K562 (cell line): ENCODE results near the gene EPOP. TPM values are rescaled to one million over a fixed set of nuclear protein-coding genes. Genes with fewer than 3 reads are reported as not detected.

Source experiments
- ATAC-seq: fragments of 200-7000 bp; cut with Tn5 transposase; 3 replicates; pipeline ENCODE4 v1.9.1; 2020; ENCODE audit warnings: moderate library complexity
- BruUV-seq: library from RNA; stranded (reverse); fragments of 400-500 nt; replicated peaks from 2 replicates; lab custom pipeline; 2021; lab: Mats Ljungman, UMichigan
- CTCF ChIA-PET: fragments of 300-600 bp; formaldehyde crosslinking; extraction: SDS; loops from one replicate; lab custom pipeline; 2021; ENCODE audit warnings: low intra/inter-chr PET ratio; lab: Yijun Ruan, JAX
- POLR2A ChIA-PET: fragments of 300-600, 350-650 bp; sonication (Branson Sonifier 250); formaldehyde crosslinking; extraction: SDS; loops from one replicate; lab custom pipeline; 2021; ENCODE audit warnings: antibody characterized with exemption, inconsistent platforms; lab: Yijun Ruan, JAX
- DNase-seq, 4 experiments: peaks; one replicate each; pipeline versions ENCODE4 v3.0.0 to v3.0.0-alpha.2; 2011 to 2018; ENCODE audit warnings: low spot score in 3 of 4, mixed read lengths in 3 of 4; ENCODE audit errors: extremely low read depth in 1 of 4
- FAIRE-seq: peaks from 2 replicates; lab custom pipeline; 2011; peaks lifted over from hg19 to GRCh38; lab: Jason Lieb, UNC
- H2AFZ ChIP-seq: 2 replicates; pipeline ENCODE4 v1.6.0; 2011; ENCODE audit warnings: low read depth, low read length, control low read depth, inconsistent platforms
- H3K27ac ChIP-seq: fragments of 200-600 bp; 3 replicates; pipeline ENCODE4 v1.8.0; 2011; ENCODE audit warnings: low read depth, mild to moderate bottlenecking, control low read depth, inconsistent platforms, low read length, moderate library complexity, mixed read lengths; ENCODE audit errors: extremely low read depth
- H3K27me3 ChIP-seq, 2 experiments: fragments of 300-600 bp in 1 of 2; 2 replicates in 1 of 2; 3 replicates in 1 of 2; pipeline versions ENCODE4 v1.6.0 to v1.8.0; 2011; ENCODE audit warnings: inconsistent platforms in 2 of 2, low read length in 2 of 2, mild to moderate bottlenecking in 1 of 2, mixed read lengths in 1 of 2, moderate library complexity in 1 of 2; ENCODE audit not compliant: control insufficient read depth in 2 of 2, insufficient read depth in 2 of 2
- H3K36me3 ChIP-seq: fragments of 300-600 bp; 3 replicates; pipeline ENCODE4 v1.8.0; 2011; ENCODE audit warnings: mild to moderate bottlenecking, low read length, inconsistent platforms; ENCODE audit not compliant: control insufficient read depth, insufficient read depth
- H3K4me1 ChIP-seq, 2 experiments: fragments of 200-600 bp in 1 of 2; replicated peaks in 1 of 2; 2 replicates in 1 of 2; 3 replicates in 1 of 2; pipeline versions ENCODE4 v1.5.1 to v1.8.0; 2011; ENCODE audit warnings: inconsistent platforms in 2 of 2, low read length in 2 of 2, mild to moderate bottlenecking in 1 of 2, mixed read lengths in 1 of 2, moderate library complexity in 1 of 2; ENCODE audit not compliant: control insufficient read depth in 2 of 2, insufficient read depth in 2 of 2
- H3K4me2 ChIP-seq: 2 replicates; pipeline ENCODE4 v1.6.1; 2011; ENCODE audit warnings: low read length, control low read depth, inconsistent platforms, mixed read lengths; ENCODE audit not compliant: insufficient read depth
- H3K4me3 ChIP-seq: fragments of 200-600 bp; sonication (generic), shearing (Covaris generic); 2 replicates; pipeline ENCODE4 v1.5.1; 2016; ENCODE audit warnings: control low read depth, inconsistent platforms
- H3K79me2 ChIP-seq: fragments of 200-600 bp; 3 replicates; pipeline ENCODE4 v1.8.0; 2011; ENCODE audit warnings: low read length, inconsistent platforms; ENCODE audit not compliant: control insufficient read depth, insufficient read depth
- H3K9ac ChIP-seq, 2 experiments: 2 replicates each; pipeline versions ENCODE4 v1.6.0 to v1.6.1; 2011; ENCODE audit warnings: low read depth in 2 of 2, low read length in 2 of 2, control low read depth in 1 of 2, inconsistent platforms in 1 of 2, mild to moderate bottlenecking in 1 of 2, mixed read lengths in 1 of 2; ENCODE audit not compliant: insufficient read depth in 1 of 2
- H3K9me1 ChIP-seq: one replicate; pipeline ENCODE4 v1.6.0; 2011; ENCODE audit warnings: inconsistent platforms, mild to moderate bottlenecking, low read length, moderate library complexity; ENCODE audit not compliant: control insufficient read depth, insufficient read depth
- H3K9me3 ChIP-seq: replicated peaks from 2 replicates; pipeline ENCODE4 v1.5.1; 2011; ENCODE audit warnings: low read depth, low read length, inconsistent platforms; ENCODE audit not compliant: control insufficient read depth, insufficient read depth
- H4K20me1 ChIP-seq: replicated peaks from 2 replicates; pipeline ENCODE4 v1.6.1; 2011; ENCODE audit warnings: low read length, inconsistent platforms, mixed read lengths; ENCODE audit not compliant: control insufficient read depth, insufficient read depth
- CEBPB ChIP-seq: fragments of 450-650 bp; IDR thresholded peaks from 2 replicates; pipeline ENCODE4 v1.6.1; 2016; ENCODE audit warnings: missing genetic modification characterization, missing compliant biosample characterization
- DLX4 ChIP-seq: fragments of 250-450 bp; sonication (Bioruptor Pico); IDR thresholded peaks from 2 replicates; pipeline ENCODE4 v1.6.1; 2021; ENCODE audit warnings: mild to moderate bottlenecking
- E2F5 ChIP-seq: sonication (generic); formaldehyde crosslinking; IDR thresholded peaks from 2 replicates; pipeline ENCODE4 v1.8.0; 2022; ENCODE audit warnings: mild to moderate bottlenecking, missing genetic modification reagents
- MAZ ChIP-seq, 2 experiments: fragments of 450-650 bp in 1 of 2; sonication (generic) in 1 of 2; formaldehyde crosslinking; IDR thresholded peaks in 1 of 2; conservative IDR thresholded peaks in 1 of 2; 2 replicates each; pipeline versions ENCODE4 v1.4.0 to v1.5.0; 2020; ENCODE audit warnings: mild to moderate bottlenecking in 1 of 2, missing genetic modification reagents in 1 of 2
- NR1H2 ChIP-seq: sonication (generic); formaldehyde crosslinking; IDR thresholded peaks from 2 replicates; pipeline ENCODE4 v1.4.0; 2020; ENCODE audit warnings: mild to moderate bottlenecking, missing genetic modification reagents
- OTX1 ChIP-seq: fragments of 450-650 bp; formaldehyde crosslinking; IDR thresholded peaks from 2 replicates; pipeline ENCODE4 v1.4.0; 2022; ENCODE audit warnings: mild to moderate bottlenecking
- PHF20 ChIP-seq: fragments of 450-650 bp; IDR thresholded peaks from 2 replicates; pipeline ENCODE4 v1.6.1; 2018; ENCODE audit not compliant: partially characterized antibody
- RFX7 ChIP-seq: fragments of 250-450 bp; sonication (Bioruptor Pico); IDR thresholded peaks from 2 replicates; pipeline ENCODE4 v1.5.1; 2021; ENCODE audit warnings: mild to moderate bottlenecking
- ZKSCAN1 ChIP-seq: fragments of 150-350 bp; IDR thresholded peaks from 2 replicates; pipeline ENCODE4 v1.6.1; 2016; ENCODE audit warnings: low read depth, low read length
- ZNF253 ChIP-seq: fragments of 250-450 bp; sonication (Bioruptor Pico); conservative IDR thresholded peaks from 2 replicates; pipeline ENCODE4 v1.6.1; 2021; ENCODE audit warnings: mild to moderate bottlenecking
- ZNF316 ChIP-seq: fragments of 450-650 bp; IDR thresholded peaks from 2 replicates; pipeline ENCODE4 v1.6.1; 2016
- ZNF639 ChIP-seq, 2 experiments: fragments of 200-800 bp in 1 of 2; sonication (Bioruptor generic) in 1 of 2; sonication (generic) in 1 of 2; formaldehyde crosslinking in 1 of 2; IDR thresholded peaks in 1 of 2; conservative IDR thresholded peaks in 1 of 2; 2 replicates each; pipeline versions ENCODE4 v1.5.0 to v1.6.1; 2016 to 2020; ENCODE audit warnings: missing compliant biosample characterization in 1 of 2, missing genetic modification characterization in 1 of 2, missing genetic modification reagents in 1 of 2
- WGBS: fragments of 100-300 bp; shearing (Covaris generic); methylation state at CpG from one replicate; pipeline ENCODE4 v1.1.6; 2016; ENCODE audit warnings: low coverage, mixed read lengths; ENCODE audit not compliant: insufficient coverage; ENCODE audit errors: missing lambda C conversion rate; 5-methylcytosine and 5-hydroxymethylcytosine counted together
- in situ Hi-C: fragments of 300-500 bp; cut with MboI; formaldehyde crosslinking; loops from 4 replicates; pipeline ENCODE4 v1.15.0; 2018; ENCODE audit warnings: inconsistent platforms, mixed read lengths
- intact Hi-C: fragments of 100-400 bp; cut with micrococcal nuclease; formaldehyde crosslinking; loops from 2 replicates; pipeline ENCODE4 v1.14.2; 2022
- polyA plus RNA-seq, 8 experiments: library from polyadenylated mRNA; depleted of rRNA in 4 of 8; stranded (reverse) in 5 of 8; unstranded in 3 of 8; fragments of >200 nt; fragmentation: Nextera tagmentation in 2 of 8; fragmentation: Illumina TruSeq in 1 of 8; extraction: Ambion mirVana in 2 of 8; extraction: Trizol in 1 of 8; gene quantifications; 2 replicates each; pipeline versions ENCODE4 v1.2.1 to v1.2.3, GENCODE V29; 2011 to 2014; ENCODE audit warnings: inconsistent platforms in 1 of 8, missing spikeins in 1 of 8
- total RNA-seq, 7 experiments: library from RNA; depleted of rRNA in 6 of 7; stranded (reverse); fragments of >200 nt in 6 of 7; fragmentation: Illumina TruSeq in 2 of 7; extraction: Trizol in 2 of 7; gene quantifications; 2 replicates each; pipeline versions ENCODE4 v1.2.1 to v1.2.3, GENCODE V29; 2011 to 2021; ENCODE audit warnings: low replicate concordance in 1 of 7
- TF ChIP-seq, protein P1 (sequence below): sonication (generic); formaldehyde crosslinking; IDR thresholded peaks from 2 replicates; pipeline ENCODE4 v1.8.0; 2022; ENCODE audit warnings: mild to moderate bottlenecking, missing genetic modification reagents

Gene EPOP
- total and polyA plus RNA-seq, 9 of the 15 experiments (the other 6 are each of a cell fraction or from before 2014, with no cell fraction given): 0.41 to 10.6 (median 4.6) TPM

- H2AFZ ChIP-seq: peak overlapping the region; percentile 13
- H3K27ac ChIP-seq: peak overlapping the region; percentile 96
- 2% methylated on average over 41 of the region's 50 CpGs for WGBS
- peaks cover 26 to 71% of the 10 kb centered on the region in 2 experiments for H3K4me1 ChIP-seq
- H3K36me3 ChIP-seq: peaks cover 18% of the 10 kb centered on the region; the same call in 2 of the 3 replicates
- ChIA-PET CTCF (interaction anchor here (0.6 kb wide), 1 partner anchor 212 kb away, joined by 3 read pairs; no protein-coding TSS in a partner anchor), POLR2A (interaction anchor here (0.5 to 3.7 kb wide), 8 partner anchors 12 to 81 kb away, joined by 3 to 26 read pairs (median 5); no protein-coding TSS in a partner anchor)
- BruUV-seq: no TSS peak
- H3K27me3 ChIP-seq: no peaks in the 10 kb centered on the region
- H3K9me1 ChIP-seq: no peaks in the 10 kb centered on the region
- FAIRE-seq (no peak), ATAC-seq (peak; percentile 64), DNase-seq (peak; percentile 85 to 94 (median 87))
- in situ Hi-C loops (no loop called here), intact Hi-C loops (loop anchor here (1.0 to 5.0 kb wide), 2 partner anchors 27 to 48 kb away; partner anchors contain the start of gene PSMB3)
- H3K4me3 ChIP-seq: peak overlapping the region; percentile 86
- peak overlapping the region; percentile 95 to 99 for H3K9ac ChIP-seq
- no peaks in the 10 kb centered on the region for H3K9me3 ChIP-seq
- no peaks in the 10 kb centered on the region for H4K20me1 ChIP-seq
- H3K79me2 ChIP-seq: peaks cover 53% of the 10 kb centered on the region
- peak overlapping the region; percentile 83 for H3K4me2 ChIP-seq
- TF ChIP-seq ZNF316: no peak
- TF ChIP-seq NR1H2 (CRISPR knock-in tag): no peak
- no peak for TF ChIP-seq E2F5 (CRISPR knock-in tag)
- TF ChIP-seq, protein P1, sequence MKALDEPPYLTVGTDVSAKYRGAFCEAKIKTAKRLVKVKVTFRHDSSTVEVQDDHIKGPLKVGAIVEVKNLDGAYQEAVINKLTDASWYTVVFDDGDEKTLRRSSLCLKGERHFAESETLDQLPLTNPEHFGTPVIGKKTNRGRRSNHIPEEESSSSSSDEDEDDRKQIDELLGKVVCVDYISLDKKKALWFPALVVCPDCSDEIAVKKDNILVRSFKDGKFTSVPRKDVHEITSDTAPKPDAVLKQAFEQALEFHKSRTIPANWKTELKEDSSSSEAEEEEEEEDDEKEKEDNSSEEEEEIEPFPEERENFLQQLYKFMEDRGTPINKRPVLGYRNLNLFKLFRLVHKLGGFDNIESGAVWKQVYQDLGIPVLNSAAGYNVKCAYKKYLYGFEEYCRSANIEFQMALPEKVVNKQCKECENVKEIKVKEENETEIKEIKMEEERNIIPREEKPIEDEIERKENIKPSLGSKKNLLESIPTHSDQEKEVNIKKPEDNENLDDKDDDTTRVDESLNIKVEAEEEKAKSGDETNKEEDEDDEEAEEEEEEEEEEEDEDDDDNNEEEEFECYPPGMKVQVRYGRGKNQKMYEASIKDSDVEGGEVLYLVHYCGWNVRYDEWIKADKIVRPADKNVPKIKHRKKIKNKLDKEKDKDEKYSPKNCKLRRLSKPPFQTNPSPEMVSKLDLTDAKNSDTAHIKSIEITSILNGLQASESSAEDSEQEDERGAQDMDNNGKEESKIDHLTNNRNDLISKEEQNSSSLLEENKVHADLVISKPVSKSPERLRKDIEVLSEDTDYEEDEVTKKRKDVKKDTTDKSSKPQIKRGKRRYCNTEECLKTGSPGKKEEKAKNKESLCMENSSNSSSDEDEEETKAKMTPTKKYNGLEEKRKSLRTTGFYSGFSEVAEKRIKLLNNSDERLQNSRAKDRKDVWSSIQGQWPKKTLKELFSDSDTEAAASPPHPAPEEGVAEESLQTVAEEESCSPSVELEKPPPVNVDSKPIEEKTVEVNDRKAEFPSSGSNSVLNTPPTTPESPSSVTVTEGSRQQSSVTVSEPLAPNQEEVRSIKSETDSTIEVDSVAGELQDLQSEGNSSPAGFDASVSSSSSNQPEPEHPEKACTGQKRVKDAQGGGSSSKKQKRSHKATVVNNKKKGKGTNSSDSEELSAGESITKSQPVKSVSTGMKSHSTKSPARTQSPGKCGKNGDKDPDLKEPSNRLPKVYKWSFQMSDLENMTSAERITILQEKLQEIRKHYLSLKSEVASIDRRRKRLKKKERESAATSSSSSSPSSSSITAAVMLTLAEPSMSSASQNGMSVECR: no peak; the same call in 1 of the 2 replicates
- peak in 1 of 2 experiments; percentile 71; a peak in 1 of 4 replicates for TF ChIP-seq ZNF639 (CRISPR knock-in tag; conservative IDR thresholded peaks at IDR 0.05 in 1 of 2, IDR thresholded peaks at IDR 0.05 in 1 of 2)
- TF ChIP-seq OTX1: 0 out of 2 replicates have a peak, but pooled peaks have one; percentile 12
- no peak; the same call in 1 of the 2 replicates for TF ChIP-seq ZKSCAN1
- no peak for TF ChIP-seq CEBPB (tag)
- peak; percentile 65 to 85 for TF ChIP-seq MAZ (CRISPR knock-in tag; conservative IDR thresholded peaks at IDR 0.05 in 1 of 2, IDR thresholded peaks at IDR 0.05 in 1 of 2)
- no peak for TF ChIP-seq DLX4 (CRISPR knock-in tag)
- TF ChIP-seq RFX7 (CRISPR knock-in tag): no peak
- TF ChIP-seq PHF20: no peak
- no peak for TF ChIP-seq ZNF253 (CRISPR knock-in tag)
Measured at GRCh38 chr17:38703742-38704605, 29.2 kb upstream of the EPOP start.
